ENCODE results near the gene MMP15.
A peak's percentile ranks its signal among the peaks of the same experiment; 100 is the strongest.

DNA sequence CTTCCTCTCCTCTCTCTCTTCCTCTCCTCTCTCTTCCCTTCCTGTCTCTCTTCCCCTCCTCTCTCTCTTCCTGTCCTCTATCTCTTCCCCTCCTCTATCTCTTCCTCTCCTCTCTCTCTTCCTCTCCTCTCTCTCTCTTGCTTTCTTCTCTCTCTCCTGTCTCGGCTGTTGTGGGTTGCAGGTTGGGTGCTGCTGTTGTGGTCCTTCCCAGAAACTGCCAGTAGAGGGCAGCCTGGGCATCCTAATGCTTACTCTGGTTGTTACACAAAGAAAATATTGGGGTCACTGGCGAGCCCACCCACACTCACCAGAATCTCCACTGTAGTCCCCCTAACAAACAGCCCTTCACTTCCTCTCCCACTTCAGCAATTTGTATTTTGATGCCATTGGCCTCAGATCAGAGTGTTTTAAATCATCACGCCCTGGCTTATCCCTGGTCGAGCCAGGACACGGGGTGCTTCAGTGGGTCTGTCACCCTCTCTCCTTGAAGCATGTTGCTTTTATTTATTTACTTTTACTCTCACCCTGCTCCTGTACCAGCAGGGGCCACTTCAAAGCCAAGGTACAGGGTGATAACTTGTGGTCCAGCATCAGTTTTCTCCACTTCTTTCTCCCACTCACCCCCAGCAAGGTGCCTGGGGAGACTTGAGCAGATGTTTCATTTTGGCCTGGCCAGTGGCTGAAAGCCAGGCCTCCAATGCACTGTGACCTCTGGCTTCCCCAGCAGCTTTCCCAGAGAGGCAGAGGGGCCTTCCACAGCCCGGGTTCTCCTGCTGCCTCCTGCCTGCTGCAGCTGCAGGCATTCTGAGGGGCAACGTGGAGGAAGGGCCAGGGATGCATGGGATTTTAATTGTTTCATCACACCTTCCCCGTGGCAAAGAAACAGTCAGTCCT lies 4.7 kb upstream of the MMP15 start:
- TF ChIP-seq, protein P1, sequence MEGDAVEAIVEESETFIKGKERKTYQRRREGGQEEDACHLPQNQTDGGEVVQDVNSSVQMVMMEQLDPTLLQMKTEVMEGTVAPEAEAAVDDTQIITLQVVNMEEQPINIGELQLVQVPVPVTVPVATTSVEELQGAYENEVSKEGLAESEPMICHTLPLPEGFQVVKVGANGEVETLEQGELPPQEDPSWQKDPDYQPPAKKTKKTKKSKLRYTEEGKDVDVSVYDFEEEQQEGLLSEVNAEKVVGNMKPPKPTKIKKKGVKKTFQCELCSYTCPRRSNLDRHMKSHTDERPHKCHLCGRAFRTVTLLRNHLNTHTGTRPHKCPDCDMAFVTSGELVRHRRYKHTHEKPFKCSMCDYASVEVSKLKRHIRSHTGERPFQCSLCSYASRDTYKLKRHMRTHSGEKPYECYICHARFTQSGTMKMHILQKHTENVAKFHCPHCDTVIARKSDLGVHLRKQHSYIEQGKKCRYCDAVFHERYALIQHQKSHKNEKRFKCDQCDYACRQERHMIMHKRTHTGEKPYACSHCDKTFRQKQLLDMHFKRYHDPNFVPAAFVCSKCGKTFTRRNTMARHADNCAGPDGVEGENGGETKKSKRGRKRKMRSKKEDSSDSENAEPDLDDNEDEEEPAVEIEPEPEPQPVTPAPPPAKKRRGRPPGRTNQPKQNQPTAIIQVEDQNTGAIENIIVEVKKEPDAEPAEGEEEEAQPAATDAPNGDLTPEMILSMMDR (IDR thresholded peaks at IDR 0.05; ENCODE audit: low read depth, low read length), result peak; percentile 91
- TF ChIP-seq POLR2A (IDR thresholded peaks at IDR 0.05; ENCODE audit: extremely low read depth, insufficient read length), result no peak
- TF ChIP-seq MYC (IDR thresholded peaks at IDR 0.05; ENCODE audit: low read depth, low read length), result no peak

Data from NB4 (cell line).